ENCODE data around the gene ADCY1.

Gene ADCY1

GRCh38 chr7:45638916-45639315 is 64.7 kb downstream of the ADCY1 start:
- H3K4me3 ChIP-seq (ENCODE audit: low read depth, low read length), result no peak overlapping the region
- DNase-seq (ENCODE audit: low read depth), result no peak
- TF ChIP-seq CTCF (IDR thresholded peaks at IDR 0.05; ENCODE audit: control insufficient read depth, extremely low read depth, insufficient read depth), result no peak

GRCh38 chr7:45642044-45642443 is 67.9 kb downstream of the ADCY1 start:
- no peak for TF ChIP-seq CTCF (IDR thresholded peaks at IDR 0.05; ENCODE audit: control insufficient read depth, extremely low read depth, insufficient read depth)
- no peak for DNase-seq (ENCODE audit: low read depth)
- no peak overlapping the region for H3K4me3 ChIP-seq (ENCODE audit: low read depth, low read length)

- no peak for TF ChIP-seq CTCF (IDR thresholded peaks at IDR 0.05; ENCODE audit: control insufficient read depth, extremely low read depth, insufficient read depth)
- DNase-seq (ENCODE audit: low read depth), result no peak
- no peak overlapping the region for H3K4me3 ChIP-seq (ENCODE audit: low read depth, low read length)
These were observed 69.5 kb downstream of the ADCY1 start for GRCh38 chr7:45643630-45644029.

GRCh38 chr7:45644237-45644636 is 70.1 kb downstream of the ADCY1 start:
- TF ChIP-seq CTCF (IDR thresholded peaks at IDR 0.05; ENCODE audit: control insufficient read depth, extremely low read depth, insufficient read depth), result no peak
- no peak overlapping the region for H3K4me3 ChIP-seq (ENCODE audit: low read depth, low read length)
- no peak for DNase-seq (ENCODE audit: low read depth)

- no peak for TF ChIP-seq CTCF (IDR thresholded peaks at IDR 0.05; ENCODE audit: control insufficient read depth, extremely low read depth, insufficient read depth)
- H3K4me3 ChIP-seq (ENCODE audit: low read depth, low read length), result no peak overlapping the region
- no peak for DNase-seq (ENCODE audit: low read depth)
These were observed 71.2 kb downstream of the ADCY1 start for GRCh38 chr7:45645141-45645969.

- H3K4me3 ChIP-seq (ENCODE audit: low read depth, low read length), result no peak overlapping the region
- no peak for TF ChIP-seq CTCF (IDR thresholded peaks at IDR 0.05; ENCODE audit: control insufficient read depth, extremely low read depth, insufficient read depth)
- no peak for DNase-seq (ENCODE audit: low read depth)
These were observed 72.1 kb downstream of the ADCY1 start for GRCh38 chr7:45646207-45646821.
